Liver (tissue), 3 donors: ENCODE data around the gene MLLT3.

Experiments
- CTCF ChIP-seq: fragments of 150-350 bp; IDR thresholded peaks from 2 replicates; pipeline ENCODE4 v1.5.1; 2017; ENCODE audit warnings: improper control_type of control experiment, low read depth, low read length; ENCODE audit not compliant: missing input control
- EGR1 ChIP-seq, 2 donors: IDR thresholded peaks; 2 replicates each; pipeline ENCODE4 v1.6.1; 2016 to 2018; ENCODE audit warnings: antibody characterized with exemption in 2 of 2, low read depth in 2 of 2
- JUND ChIP-seq, 2 donors: IDR thresholded peaks; 2 replicates each; pipeline ENCODE4 v1.6.1; 2016; ENCODE audit warnings: antibody characterized with exemption in 2 of 2
- MAX ChIP-seq: IDR thresholded peaks from 2 replicates; pipeline ENCODE4 v1.6.1; 2016; ENCODE audit warnings: antibody characterized with exemption
- RAD21 ChIP-seq, 2 donors: IDR thresholded peaks; 2 replicates each; pipeline ENCODE4 v1.6.1; 2016; ENCODE audit warnings: antibody characterized with exemption in 2 of 2, mild to moderate bottlenecking in 2 of 2
- RXRA ChIP-seq, 2 donors: IDR thresholded peaks; 2 replicates each; pipeline ENCODE4 v1.6.1; 2017 to 2018; ENCODE audit warnings: antibody characterized with exemption in 2 of 2, mild to moderate bottlenecking in 1 of 2
- TAF1 ChIP-seq: conservative IDR thresholded peaks from 2 replicates; pipeline ENCODE4 v1.6.1; 2016; ENCODE audit warnings: antibody characterized with exemption, mild to moderate bottlenecking
- YY1 ChIP-seq: IDR thresholded peaks from 2 replicates; pipeline ENCODE4 v1.6.1; 2016; ENCODE audit warnings: antibody characterized with exemption, mild to moderate bottlenecking
- donor health status: healthy.
- donor health status: healthy.

DNA sequence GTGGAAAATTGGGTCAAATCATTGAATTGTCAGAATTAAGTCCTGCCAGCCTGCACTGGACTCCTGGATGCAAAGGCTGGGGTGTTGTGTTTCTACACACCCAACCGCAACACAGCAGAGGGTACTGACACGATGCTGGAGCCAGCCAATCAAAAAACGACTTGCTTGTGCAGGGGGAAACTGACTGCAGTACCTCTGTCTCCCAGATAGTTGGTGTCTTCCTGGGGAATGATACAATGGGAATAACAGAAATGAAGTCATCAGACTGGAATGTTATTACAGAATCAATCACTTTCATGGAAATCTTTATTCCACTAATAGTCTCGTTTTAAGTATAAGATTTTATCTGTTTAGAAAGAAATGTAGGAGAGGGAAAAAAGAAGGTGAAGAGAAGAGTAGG lies 330.3 kb downstream of the MLLT3 start:
- no peak for TF ChIP-seq CTCF
- no peak for TF ChIP-seq RAD21 (IDR thresholded peaks at IDR 0.05)
- no peak for TF ChIP-seq MAX
- TF ChIP-seq TAF1 = no peak
- TF ChIP-seq RXRA (IDR thresholded peaks at IDR 0.05) = no peak
- no peak for TF ChIP-seq EGR1 (IDR thresholded peaks at IDR 0.05; ENCODE audit: low read depth in 2 of 2)
- no peak for TF ChIP-seq JUND (IDR thresholded peaks at IDR 0.05)
- TF ChIP-seq YY1 = no peak
